AG09309 (cell line): ENCODE data around the gene CA10.

ENCODE experiments used
- DNase-seq: peaks from one replicate; pipeline ENCODE4 v3.0.0-alpha.2; 2010; ENCODE audit warnings: low read depth
- H3K4me3 ChIP-seq: 2 replicates; pipeline ENCODE4 v1.5.1; 2011; ENCODE audit warnings: mild to moderate bottlenecking, low read depth, low read length, moderate library complexity; ENCODE audit not compliant: control insufficient read depth
- CTCF ChIP-seq: IDR thresholded peaks from 2 replicates; pipeline ENCODE4 v1.5.1; 2011; ENCODE audit warnings: mild to moderate bottlenecking, low read depth, low read length, inconsistent platforms; ENCODE audit not compliant: insufficient read depth, control insufficient read depth; ENCODE audit errors: missing control alignments

The CA10 gene

GRCh38 chr17:51799981-51800380 is 358.5 kb downstream of the CA10 start:
- no peak overlapping the region for H3K4me3 ChIP-seq
- no peak for TF ChIP-seq CTCF
- DNase-seq = no peak

GRCh38 chr17:51799240-51799639 is 359.3 kb downstream of the CA10 start:
- DNase-seq = no peak
- TF ChIP-seq CTCF = no peak
- no peak overlapping the region for H3K4me3 ChIP-seq

GRCh38 chr17:51797150-51797549 is 361.4 kb downstream of the CA10 start:
- DNase-seq = no peak
- no peak overlapping the region for H3K4me3 ChIP-seq
- no peak for TF ChIP-seq CTCF

GRCh38 chr17:51796026-51796425 is 362.5 kb downstream of the CA10 start:
- no peak for DNase-seq
- no peak for TF ChIP-seq CTCF
- H3K4me3 ChIP-seq = no peak overlapping the region

GRCh38 chr17:51795401-51795800 is 363.1 kb downstream of the CA10 start:
- no peak for DNase-seq
- no peak overlapping the region for H3K4me3 ChIP-seq
- TF ChIP-seq CTCF = no peak

GRCh38 chr17:51794466-51794865 is 364.0 kb downstream of the CA10 start:
- H3K4me3 ChIP-seq = no peak overlapping the region
- DNase-seq = no peak
- TF ChIP-seq CTCF = no peak

- no peak overlapping the region for H3K4me3 ChIP-seq
- no peak for TF ChIP-seq CTCF
- DNase-seq = no peak
Observed at GRCh38 chr17:51793686-51794085, 364.8 kb downstream of the CA10 start.
